Measurements from ENCODE around the gene TUBB4A.

GRCh38 chr19:6529351-6529750, 27.2 kb upstream of the TUBB4A start:
- no peak for TF ChIP-seq CTCF (IDR thresholded peaks at IDR 0.05; ENCODE audit: control extremely low read depth in 1 of 3, insufficient read depth in 1 of 3, low read depth in 1 of 3, low read length in 3 of 3)
- no peak for TF ChIP-seq TCF12 (IDR thresholded peaks at IDR 0.05; ENCODE audit: low read depth, low read length)
- no peak for TF ChIP-seq CEBPB (IDR thresholded peaks at IDR 0.05; ENCODE audit: low read depth, low read length)
- TF ChIP-seq POLR2A (IDR thresholded peaks at IDR 0.05; ENCODE audit: control extremely low read depth in 1 of 2, low read depth in 2 of 2, low read length in 2 of 2) = no peak
- TF ChIP-seq TEAD4 (IDR thresholded peaks at IDR 0.05; ENCODE audit: low read depth, low read length) = no peak
- TF ChIP-seq NRF1 (IDR thresholded peaks at IDR 0.05; ENCODE audit: low read depth, low read length) = no peak
- TF ChIP-seq BRCA1 (IDR thresholded peaks at IDR 0.05; ENCODE audit: low read depth, low read length) = no peak
- TF ChIP-seq JUND (IDR thresholded peaks at IDR 0.05; ENCODE audit: low read length) = no peak

All from H1 (cell line).